ENCODE data around the gene TAPBP. TPM values are rescaled to one million over a fixed set of nuclear protein-coding genes. Genes with fewer than 3 reads are reported as not detected.

The TAPBP gene
- total and polyA plus RNA-seq, 9 of the 15 experiments (the other 6 are each of a cell fraction or from before 2014, with no cell fraction given): 5.6 to 74.0 (median 22.3) TPM

- DNase-seq (ENCODE audit: extremely low read depth in 1 of 4, low spot score in 3 of 4) (peak; percentile 51 to 66 (median 61)), ATAC-seq (peak; percentile 11), FAIRE-seq (no peak)
- no peaks in the 10 kb centered on the region for H3K27me3 ChIP-seq (ENCODE audit: control insufficient read depth in 2 of 2, insufficient read depth in 2 of 2, low read length in 2 of 2)
- H3K4me1 ChIP-seq (replicated peaks in 1 of 2; ENCODE audit: control insufficient read depth in 2 of 2, insufficient read depth in 2 of 2, low read length in 2 of 2): peaks cover 28 to 48% of the 10 kb centered on the region in 2 experiments
- H3K79me2 ChIP-seq (ENCODE audit: control insufficient read depth, insufficient read depth, low read length): peaks cover 41% of the 10 kb centered on the region
- H3K27ac ChIP-seq (ENCODE audit: extremely low read depth, low read depth, low read length): peak overlapping the region; percentile 90
- H3K36me3 ChIP-seq (ENCODE audit: control insufficient read depth, insufficient read depth, low read length): peaks cover 28% of the 10 kb centered on the region; the same call in 1 of the 3 replicates
- peak overlapping the region; percentile 86 for H2AFZ ChIP-seq (ENCODE audit: low read depth, low read length)
- no peaks in the 10 kb centered on the region for H3K9me1 ChIP-seq (ENCODE audit: control insufficient read depth, insufficient read depth, low read length)
- H3K9ac ChIP-seq (ENCODE audit: insufficient read depth in 1 of 2, low read depth in 2 of 2, low read length in 2 of 2): peak overlapping the region; percentile 84 to 99
- peak overlapping the region; percentile 95 for H3K4me2 ChIP-seq (ENCODE audit: insufficient read depth, low read length)
- H3K4me3 ChIP-seq: peak overlapping the region; percentile 68
- H4K20me1 ChIP-seq (replicated peaks; ENCODE audit: control insufficient read depth, insufficient read depth, low read length): peaks cover 7% of the 10 kb centered on the region; the same call in 1 of the 2 replicates
- WGBS (ENCODE audit: insufficient coverage, low coverage, missing lambda C conversion rate): 1% methylated on average over 32 of the region's 33 CpGs
- intact Hi-C loops (cut with micrococcal nuclease) (loop anchor here (1.0 to 2.0 kb wide), 2 partner anchors 14 to 112 kb away; partner anchors contain the start of genes RXRB and SLC39A7), in situ Hi-C loops (cut with MboI) (no loop called here)
- POLR2A ChIA-PET: interaction anchor here (1.0 to 3.9 kb wide), 5 partner anchors 11 to 106 kb away, joined by 3 to 36 read pairs (median 8); partner anchors contain the start of genes B3GALT4, PFDN6, RGL2 and SYNGAP1
- BruUV-seq (replicated peaks): no TSS peak
- no peaks in the 10 kb centered on the region for H3K9me3 ChIP-seq (replicated peaks; ENCODE audit: control insufficient read depth, insufficient read depth, low read depth, low read length)
- CTCF ChIA-PET (ENCODE audit: low intra/inter-chr PET ratio): interaction anchor here (0.6 kb wide), 1 partner anchor 451 kb away, joined by 3 read pairs; no protein-coding TSS in a partner anchor
- no peak for TF ChIP-seq ID3 (CRISPR knock-in tag; IDR thresholded peaks at IDR 0.05)
- TF ChIP-seq ID3 (tag; IDR thresholded peaks at IDR 0.05): 0 out of 2 replicates have a peak, but pooled peaks have one; percentile 24
- TF ChIP-seq PPARD (CRISPR knock-in tag; IDR thresholded peaks at IDR 0.05): no peak
- no peak for TF ChIP-seq CC2D1A (IDR thresholded peaks at IDR 0.05)
- no peak for TF ChIP-seq ZNF175 (CRISPR knock-in tag; IDR thresholded peaks at IDR 0.05; ENCODE audit: low read depth)
- no peak for TF ChIP-seq RBM25 (IDR thresholded peaks at IDR 0.05; ENCODE audit: low read depth, low read length, severe bottlenecking)
- no peak for TF ChIP-seq SRSF1 (IDR thresholded peaks at IDR 0.05; ENCODE audit: low read depth, low read length)
- TF ChIP-seq RERE (CRISPR knock-in tag; IDR thresholded peaks at IDR 0.05; ENCODE audit: borderline replicate concordance): peak; percentile 31; the same call in 1 of the 2 replicates
- TF ChIP-seq E2F8 (IDR thresholded peaks at IDR 0.05; ENCODE audit: low read depth, partially characterized antibody): no peak
- no peak for TF ChIP-seq NR0B1 (IDR thresholded peaks at IDR 0.05; ENCODE audit: partially characterized antibody)
These were observed 671 bp downstream of the TAPBP start for GRCh38 chr6:33313105-33313708.

Data from K562 (cell line).